ENCODE measurements around the gene ZNF549.
A peak's percentile ranks its signal among the peaks of the same experiment; 100 is the strongest.
"Not testable (repeated sequence)": the region's sequence is repeated elsewhere in the genome, so short reads cannot be mapped to it uniquely, and the experiment has no call there.

The ZNF549 gene

GRCh38 chr19:57527136-57527881 lies at the start of gene ZNF549:
Gene ZNF549 (plus strand): TSS chr19:57527356. CDS start chr19:57527574, 218 bp downstream.
- TF ChIP-seq GATA2 (IDR thresholded peaks at IDR 0.05; ENCODE audit: low read depth, low read length) (no peak), GATA3 (IDR thresholded peaks at IDR 0.05; ENCODE audit: low read depth, low read length) (no peak)

- peak; percentile 64 for TF ChIP-seq GATA2 (IDR thresholded peaks at IDR 0.05; ENCODE audit: low read depth, low read length)
- TF ChIP-seq GATA3 (IDR thresholded peaks at IDR 0.05; ENCODE audit: low read depth, low read length) = peak; percentile 48; the same call in 1 of the 2 replicates
Observed at GRCh38 chr19:57487477-57488298, 39.5 kb upstream of the ZNF549 start, which contains the start of gene ZNF419. Gene ZNF419 (plus strand): TSS chr19:57487750. CDS start chr19:57487951, 201 bp downstream.

- TF ChIP-seq GATA3, GATA2 (IDR thresholded peaks at IDR 0.05; ENCODE audit: low read depth, low read length): not testable (repeated sequence)
Observed at GRCh38 chr19:57499680-57500395, 27.3 kb upstream of the ZNF549 start, which contains the start of gene ZNF773. Gene ZNF773 (plus strand): TSS chr19:57499938. CDS start chr19:57500081, 143 bp downstream.

DNA sequence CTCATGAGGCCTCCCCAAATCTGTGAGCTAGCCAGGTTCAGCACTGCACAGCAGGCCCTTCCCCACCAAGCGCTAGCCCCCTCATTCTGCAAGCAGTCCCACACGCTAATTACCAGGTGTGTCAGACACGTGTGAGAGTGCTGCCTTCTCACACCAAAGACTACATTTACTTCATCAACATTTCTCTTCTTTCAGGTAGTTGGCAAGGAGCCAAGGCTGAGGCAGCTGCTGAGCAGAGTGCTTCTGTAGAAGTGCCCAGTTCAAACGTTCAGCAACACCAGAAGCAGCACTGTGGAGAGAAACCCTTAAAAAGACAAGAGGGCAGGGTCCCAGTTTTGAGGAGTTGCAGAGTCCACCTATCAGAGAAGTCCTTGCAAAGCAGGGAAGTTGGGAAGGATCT lies 21.0 kb upstream of the ZNF549 start:
- no peak for TF ChIP-seq GATA3 (IDR thresholded peaks at IDR 0.05; ENCODE audit: low read depth, low read length)
- no peak for TF ChIP-seq GATA2 (IDR thresholded peaks at IDR 0.05; ENCODE audit: low read depth, low read length)

- TF ChIP-seq GATA3 (IDR thresholded peaks at IDR 0.05; ENCODE audit: low read depth, low read length) = no peak
Observed at GRCh38 chr19:57511484-57511883, 15.7 kb upstream of the ZNF549 start.

DNA sequence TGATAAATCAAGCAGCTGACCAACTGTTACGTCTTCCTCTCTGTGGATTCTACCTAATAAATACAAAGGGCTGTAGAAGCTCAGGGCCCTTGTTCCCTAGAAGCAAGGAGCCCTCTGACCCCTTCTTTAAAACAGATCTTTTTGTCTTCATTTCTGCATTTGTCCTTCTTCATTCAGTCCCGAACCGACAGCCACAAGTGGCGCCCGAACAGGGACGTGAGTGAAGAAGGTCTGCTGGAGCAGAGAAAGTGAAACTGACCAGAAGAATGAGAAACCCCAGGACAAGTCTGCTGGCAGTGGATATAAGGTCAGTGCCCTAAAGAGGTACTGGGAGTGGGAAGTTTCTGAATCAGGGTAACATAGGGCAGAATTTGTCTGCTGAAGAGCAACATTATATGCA lies 14.3 kb upstream of the ZNF549 start:
- TF ChIP-seq GATA3 (IDR thresholded peaks at IDR 0.05; ENCODE audit: low read depth, low read length) (no peak), GATA2 (IDR thresholded peaks at IDR 0.05; ENCODE audit: low read depth, low read length) (no peak)

- TF ChIP-seq GATA2 (IDR thresholded peaks at IDR 0.05; ENCODE audit: low read depth, low read length) = no peak
- no peak for TF ChIP-seq GATA3 (IDR thresholded peaks at IDR 0.05; ENCODE audit: low read depth, low read length)
Observed at GRCh38 chr19:57515255-57515654, 11.9 kb upstream of the ZNF549 start.

DNA sequence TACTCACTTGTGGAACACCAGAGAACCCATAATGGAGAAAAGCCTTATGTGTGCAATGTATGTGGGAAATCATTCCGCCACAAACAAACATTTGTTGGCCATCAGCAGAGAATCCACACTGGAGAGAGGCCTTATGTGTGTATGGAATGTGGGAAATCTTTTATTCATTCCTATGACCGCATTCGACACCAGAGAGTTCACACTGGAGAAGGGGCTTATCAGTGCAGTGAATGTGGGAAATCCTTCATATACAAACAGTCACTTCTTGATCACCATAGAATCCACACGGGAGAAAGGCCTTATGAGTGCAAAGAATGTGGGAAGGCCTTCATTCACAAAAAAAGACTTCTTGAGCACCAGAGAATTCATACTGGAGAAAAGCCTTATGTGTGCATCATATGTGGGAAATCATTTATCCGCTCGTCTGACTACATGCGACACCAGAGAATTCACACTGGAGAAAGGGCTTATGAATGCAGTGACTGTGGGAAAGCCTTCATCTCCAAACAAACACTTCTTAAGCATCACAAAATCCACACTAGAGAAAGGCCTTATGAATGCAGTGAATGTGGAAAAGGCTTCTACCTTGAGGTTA lies 10.9 kb downstream of the ZNF549 start:
- TF ChIP-seq GATA3 (IDR thresholded peaks at IDR 0.05; ENCODE audit: low read depth, low read length) = no peak
- TF ChIP-seq GATA2 (IDR thresholded peaks at IDR 0.05; ENCODE audit: low read depth, low read length) = no peak

DNA sequence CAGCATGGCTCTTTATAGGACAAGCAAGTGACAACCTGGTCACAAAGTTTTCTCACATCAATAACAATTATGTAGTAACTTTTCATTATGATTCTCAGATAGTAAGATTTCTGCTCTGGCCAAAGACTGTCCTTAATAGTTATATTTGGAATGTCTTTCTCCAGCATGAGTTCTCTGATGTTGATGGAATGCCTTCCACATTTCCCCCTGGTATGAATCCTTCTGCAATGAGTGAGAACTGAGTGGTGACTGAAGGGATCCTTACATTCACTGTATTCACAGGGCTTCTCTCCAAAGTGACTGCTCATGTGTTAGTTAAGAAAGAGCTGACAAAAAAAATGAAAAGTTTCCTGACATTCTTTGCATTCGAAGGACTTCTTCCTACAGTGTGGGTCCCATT lies 19.4 kb downstream of the ZNF549 start:
- TF ChIP-seq GATA3 (IDR thresholded peaks at IDR 0.05; ENCODE audit: low read depth, low read length) = no peak
- no peak for TF ChIP-seq GATA2 (IDR thresholded peaks at IDR 0.05; ENCODE audit: low read depth, low read length)

DNA sequence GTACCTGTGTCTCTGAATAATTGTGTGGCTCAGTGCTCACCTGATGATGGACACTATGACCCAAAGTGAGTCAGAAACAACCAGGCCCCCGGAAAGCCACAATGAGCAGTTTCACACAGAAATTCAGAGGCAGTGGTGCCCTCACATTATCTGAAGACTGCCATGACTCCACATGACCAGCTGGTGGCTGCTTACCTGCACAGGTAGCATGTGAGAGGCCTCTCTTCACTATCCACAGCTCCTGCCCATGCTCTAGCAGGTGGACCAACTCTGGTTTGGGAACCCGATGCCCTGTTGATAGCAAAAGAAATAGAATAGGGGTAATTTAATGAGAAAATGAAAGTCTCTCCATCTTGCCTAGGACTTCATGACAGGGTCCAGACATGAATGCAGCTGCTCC lies 25.3 kb downstream of the ZNF549 start:
- TF ChIP-seq GATA3 (IDR thresholded peaks at IDR 0.05; ENCODE audit: low read depth, low read length) = no peak
- no peak for TF ChIP-seq GATA2 (IDR thresholded peaks at IDR 0.05; ENCODE audit: low read depth, low read length)

- TF ChIP-seq GATA2 (IDR thresholded peaks at IDR 0.05; ENCODE audit: low read depth, low read length) = no peak
- no peak for TF ChIP-seq GATA3 (IDR thresholded peaks at IDR 0.05; ENCODE audit: low read depth, low read length)
Observed at GRCh38 chr19:57557659-57558058, 30.5 kb downstream of the ZNF549 start.

- TF ChIP-seq GATA3 (IDR thresholded peaks at IDR 0.05; ENCODE audit: low read depth, low read length) = no peak
- no peak for TF ChIP-seq GATA2 (IDR thresholded peaks at IDR 0.05; ENCODE audit: low read depth, low read length)
Observed at GRCh38 chr19:57558525-57558924, 31.4 kb downstream of the ZNF549 start.

DNA sequence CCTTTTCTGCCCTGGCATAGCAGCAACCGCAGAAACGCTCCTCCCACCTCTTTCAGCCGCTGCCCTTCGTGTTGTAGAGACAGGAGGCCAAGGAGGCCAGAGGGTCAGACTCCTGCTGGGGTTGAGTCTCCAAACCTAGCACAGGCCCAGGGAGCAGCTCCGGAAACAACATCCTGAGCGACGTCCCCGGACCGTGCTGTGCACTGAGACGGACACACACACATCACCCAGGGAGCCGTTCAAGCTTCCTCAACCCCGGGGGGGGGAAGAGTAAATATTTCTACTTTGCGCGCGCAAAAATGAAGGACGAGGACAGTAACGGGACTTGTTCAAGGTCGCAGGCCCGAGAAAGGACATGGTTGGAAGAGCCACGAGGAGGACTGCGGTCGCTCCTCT lies 31.9 kb downstream of the ZNF549 start:
- no peak for TF ChIP-seq GATA3 (IDR thresholded peaks at IDR 0.05; ENCODE audit: low read depth, low read length)
- TF ChIP-seq GATA2 (IDR thresholded peaks at IDR 0.05; ENCODE audit: low read depth, low read length) = no peak
